GM18519 (cell line): ENCODE measurements around the gene IQGAP2.
"Not testable (repeated sequence)": the region's sequence is repeated elsewhere in the genome, so short reads cannot be mapped to it uniquely, and the experiment has no call there.

Source experiments
- ATAC-seq: cut with Tn5 transposase; IDR thresholded peaks from one replicate; pipeline ENCODE4 v1.9.1; 2021; ENCODE audit warnings: mild to moderate bottlenecking, moderate library complexity; ENCODE audit not compliant: unreplicated experiment, low FRiP score

The IQGAP2 gene

DNA sequence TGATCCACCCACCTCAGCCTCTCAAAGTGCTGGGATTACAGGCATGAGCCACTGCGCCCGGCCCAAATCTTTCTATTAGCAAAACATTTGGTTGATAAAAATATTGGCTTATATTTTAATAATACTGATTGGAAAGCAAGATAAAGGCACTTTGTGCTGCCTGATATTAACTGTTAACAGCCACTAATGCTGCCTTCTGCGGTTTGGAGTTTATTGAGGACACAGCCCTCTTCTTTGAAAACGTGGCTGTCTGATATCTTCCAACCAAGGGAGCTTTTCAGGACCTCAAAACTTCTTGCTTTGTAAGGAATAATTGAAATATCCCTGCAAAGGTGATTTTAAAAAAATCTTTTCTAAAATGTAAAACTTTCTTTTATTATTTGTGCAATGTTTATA, 94.0 kb downstream of the IQGAP2 start:
- no peak for ATAC-seq

DNA sequence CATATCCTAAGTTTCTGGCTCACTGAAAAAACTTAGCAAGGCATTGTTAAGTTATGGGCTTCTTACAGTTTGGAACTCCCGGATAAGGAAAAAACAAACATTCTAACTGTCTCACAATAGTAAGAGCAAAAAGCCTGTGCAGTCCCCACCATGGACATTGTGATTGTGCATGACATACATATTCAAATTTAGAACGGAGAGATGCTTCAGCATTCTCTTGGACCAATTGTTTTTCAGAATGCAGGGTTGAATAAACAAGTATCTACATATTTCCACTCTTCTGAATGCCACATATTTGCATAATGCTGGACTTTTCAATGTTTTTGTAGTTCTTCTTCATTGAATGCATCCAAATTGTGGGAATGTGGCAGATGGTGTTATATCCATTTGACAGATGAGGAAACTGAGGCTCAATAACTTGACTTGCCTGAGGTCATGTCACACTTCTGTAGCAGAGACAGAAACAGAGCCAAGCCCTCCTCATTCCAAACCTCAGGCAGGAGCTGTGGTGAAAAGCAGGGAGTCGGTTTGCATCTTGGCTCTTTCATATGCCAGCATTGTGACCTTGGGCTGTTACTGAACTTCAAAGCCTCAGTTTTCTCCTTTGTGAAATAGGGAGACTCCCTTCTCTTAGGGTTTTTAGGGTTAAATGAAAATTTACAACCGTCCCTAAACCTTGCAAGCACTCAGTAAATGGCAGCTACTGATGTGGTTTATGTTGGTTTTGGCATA, 95.1 kb downstream of the IQGAP2 start:
- no peak for ATAC-seq

DNA sequence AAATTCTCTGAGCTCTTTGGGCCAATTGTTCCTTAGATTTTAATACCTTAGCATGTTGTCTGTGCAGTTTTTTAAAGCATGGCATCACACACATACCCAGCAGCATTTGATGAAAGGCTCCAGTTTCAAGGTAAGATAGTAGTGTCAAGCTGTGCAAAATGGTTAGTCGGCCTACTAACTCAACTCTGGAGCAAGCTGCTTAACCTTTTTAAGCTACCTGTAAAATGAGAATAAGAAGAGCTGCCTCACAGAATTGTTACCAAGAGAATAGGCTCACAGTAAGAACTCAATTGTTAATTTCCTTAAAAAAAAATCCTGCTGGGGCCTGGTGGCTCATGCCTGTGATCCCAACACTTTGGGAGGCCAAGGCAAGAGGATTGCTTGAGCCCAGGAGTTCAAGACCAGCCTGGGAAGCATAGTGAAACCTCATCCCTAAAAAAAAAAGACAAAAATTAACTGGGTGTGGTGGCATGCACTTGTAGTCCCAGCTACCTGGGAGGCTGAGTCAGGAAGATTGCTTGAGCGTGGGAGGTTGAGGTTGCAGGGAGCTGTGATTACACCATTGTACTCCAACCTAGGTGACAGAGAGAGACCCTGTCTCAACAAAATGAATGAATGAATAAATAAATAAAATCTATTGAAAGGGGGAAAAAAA, 96.5 kb downstream of the IQGAP2 start:
- ATAC-seq, result no peak

DNA sequence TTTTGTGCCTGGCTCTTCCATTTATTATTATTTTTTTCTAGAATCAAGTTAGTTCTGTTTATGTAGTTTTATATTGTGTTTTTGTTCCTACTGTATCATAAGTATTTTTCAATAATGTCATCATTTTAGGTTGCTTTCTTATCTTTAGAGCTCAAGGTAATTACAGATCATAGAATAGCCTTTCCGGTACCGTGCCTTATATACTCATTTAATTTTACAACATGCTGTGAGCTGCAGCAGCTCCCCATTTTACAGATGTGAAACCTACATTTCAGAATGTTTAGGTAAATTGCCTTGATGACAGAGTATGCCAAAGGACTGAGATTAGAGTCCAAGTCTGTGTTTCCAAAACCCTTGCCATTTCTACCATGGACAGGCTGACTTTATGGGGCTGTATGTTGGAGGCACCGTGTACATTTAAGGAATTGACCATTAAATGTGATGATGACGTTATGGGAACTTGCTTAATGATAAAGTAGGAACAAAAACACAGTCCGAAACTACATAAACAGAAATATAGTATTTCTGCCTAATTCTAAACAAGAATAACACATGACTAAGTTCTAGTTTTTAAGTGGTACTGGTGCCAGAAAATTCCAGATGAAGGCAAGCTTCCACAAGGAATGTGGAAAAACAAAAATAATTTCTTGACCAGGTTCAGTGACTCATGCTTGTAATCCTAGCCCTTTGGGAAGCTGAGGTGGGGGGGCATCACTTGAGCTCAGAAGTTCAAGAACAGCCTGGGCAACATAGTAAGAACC, 97.7 kb downstream of the IQGAP2 start:
- no peak for ATAC-seq

DNA sequence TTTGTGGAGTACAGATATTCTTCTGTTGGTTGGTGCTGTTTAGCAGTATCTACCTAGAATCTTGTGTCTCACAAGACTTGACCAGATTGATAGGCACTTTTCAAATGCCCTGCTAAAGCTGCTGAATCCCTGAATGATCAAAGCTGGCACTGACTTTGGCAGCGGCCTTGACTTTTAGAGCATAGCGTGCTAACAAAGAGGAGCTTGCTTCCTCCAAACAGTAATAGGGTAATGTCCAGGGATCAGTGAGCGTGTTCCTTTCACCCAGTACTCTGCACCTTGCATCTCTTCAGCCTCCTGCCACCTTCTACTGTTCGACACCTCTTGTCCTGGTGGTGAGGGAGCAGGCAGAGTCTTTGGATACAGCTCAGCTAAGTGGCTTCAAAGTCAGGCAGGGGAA, 100.8 kb downstream of the IQGAP2 start:
- no peak for ATAC-seq

DNA sequence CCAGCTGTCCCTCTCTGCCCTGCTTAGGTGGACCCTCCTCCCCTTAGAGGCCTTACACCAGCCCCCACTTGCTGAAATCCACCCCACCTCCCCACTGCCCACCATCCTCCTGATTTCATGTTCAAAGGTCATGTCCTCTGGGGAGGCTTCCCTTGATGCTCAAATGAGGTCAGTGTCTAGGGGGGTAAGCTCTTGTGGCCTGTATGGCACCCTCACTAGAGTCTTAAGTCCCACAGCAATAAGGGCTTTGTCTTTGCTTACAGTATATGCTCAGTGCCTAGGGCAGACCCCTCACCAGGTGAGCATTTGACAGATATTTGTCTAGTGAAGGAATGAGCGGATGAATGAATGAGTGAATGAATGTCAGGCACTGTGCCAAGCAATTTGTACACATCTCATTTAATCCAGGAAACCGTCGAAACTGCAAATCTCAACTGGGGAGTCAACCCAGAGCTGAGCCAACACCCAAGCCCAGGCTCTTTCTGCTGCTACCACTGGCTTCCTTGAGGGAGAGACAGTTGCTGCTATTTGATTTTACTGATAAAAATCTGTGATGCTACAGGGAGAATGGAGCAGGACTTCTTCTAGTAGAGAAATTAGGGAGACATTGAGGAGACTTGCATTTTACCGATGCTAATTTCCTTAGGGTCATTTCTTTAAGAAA, 101.9 kb downstream of the IQGAP2 start:
- ATAC-seq, result no peak

DNA sequence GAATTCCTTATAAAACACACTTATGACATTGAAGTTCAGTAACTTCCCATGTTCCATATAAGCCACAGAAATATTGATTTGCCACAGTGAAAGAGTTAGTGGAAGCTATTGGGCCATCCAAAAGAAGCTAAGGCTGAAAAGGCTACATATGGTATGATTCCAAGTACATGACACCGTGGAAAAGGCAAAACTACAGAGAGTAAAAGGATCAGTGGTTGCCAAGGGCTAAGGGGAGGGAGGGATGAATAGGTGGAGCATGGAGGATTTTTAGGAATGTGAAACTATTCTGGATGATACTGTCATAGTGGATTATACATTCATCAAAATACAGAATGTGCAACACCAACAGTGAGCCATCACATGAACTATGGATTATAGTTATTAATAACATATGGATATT, 110.4 kb downstream of the IQGAP2 start:
- ATAC-seq, result no peak

DNA sequence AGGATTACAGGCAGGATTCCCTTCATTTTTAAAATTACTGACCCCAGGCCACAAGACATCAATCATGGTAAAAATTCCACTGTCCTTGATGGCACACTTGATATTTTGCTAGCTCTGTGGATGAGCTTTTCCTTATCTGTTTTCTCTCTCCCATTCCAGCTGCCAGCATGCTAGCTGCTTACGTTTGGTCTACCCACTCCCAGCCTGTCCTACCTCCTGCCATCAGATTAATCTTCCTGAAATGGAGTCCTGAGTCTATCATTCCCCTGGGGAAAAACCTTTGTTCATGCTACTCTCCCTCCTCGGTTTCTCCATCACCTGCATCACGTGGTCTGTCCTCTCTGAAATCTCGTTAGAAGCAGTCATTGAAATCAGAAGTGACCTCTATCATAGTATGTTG, 111.2 kb downstream of the IQGAP2 start:
- ATAC-seq, result no peak

DNA sequence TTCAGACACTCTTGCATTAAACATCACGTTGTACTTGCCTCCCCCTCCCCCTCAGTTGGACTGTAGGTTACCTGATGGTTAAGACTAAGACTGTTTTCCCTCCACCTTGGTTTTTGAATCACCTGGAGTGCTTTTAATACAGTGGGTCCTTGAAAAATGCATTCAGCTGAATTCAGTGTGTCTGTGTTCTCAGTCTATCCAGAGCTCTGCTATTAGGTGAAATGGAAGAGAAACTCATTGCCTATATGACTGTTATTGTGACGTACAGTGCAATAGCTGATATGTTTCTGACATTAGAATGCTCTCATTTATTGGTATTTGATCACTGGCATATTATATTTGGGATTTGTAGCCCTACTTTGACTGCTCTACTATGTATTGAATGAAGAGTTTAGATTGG, 111.6 kb downstream of the IQGAP2 start:
- ATAC-seq, result no peak

DNA sequence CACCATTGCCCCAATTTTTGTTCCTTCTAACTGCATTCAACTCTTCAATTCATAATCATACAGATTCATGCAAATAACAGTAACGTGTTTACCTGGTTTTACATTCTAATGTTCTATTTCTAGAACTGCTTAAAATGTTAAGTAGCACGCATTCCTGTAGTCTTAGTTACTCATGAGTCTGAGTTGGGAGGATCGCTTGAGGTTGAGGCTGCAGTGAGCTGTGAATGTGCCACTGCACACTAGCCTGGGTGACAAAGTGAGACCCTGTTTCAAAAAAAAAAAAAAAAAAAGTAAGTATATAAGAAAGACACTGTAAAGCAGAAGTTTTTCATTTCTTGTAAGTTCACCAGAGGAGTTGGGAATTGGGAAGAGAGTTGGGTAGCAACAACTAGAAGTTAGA, 114.2 kb downstream of the IQGAP2 start:
- no peak for ATAC-seq

DNA sequence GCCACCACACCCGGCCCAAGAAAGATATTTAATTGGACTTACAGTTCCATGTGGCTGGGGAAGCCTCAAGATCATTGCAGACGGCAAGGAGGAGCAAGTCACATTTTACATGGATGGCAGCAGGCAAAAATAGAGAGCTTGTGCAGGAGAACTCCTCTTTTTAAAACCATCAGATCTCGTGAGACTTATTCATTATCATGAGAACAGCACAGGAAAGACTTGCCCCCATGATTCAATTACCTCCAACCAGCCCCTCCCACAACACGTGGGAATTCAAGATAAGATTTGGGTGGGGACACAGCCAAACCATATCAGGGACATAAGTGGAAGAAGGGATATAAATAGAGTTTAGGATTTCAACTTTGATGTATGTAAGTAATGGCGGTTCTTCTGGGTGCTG, 115.2 kb downstream of the IQGAP2 start:
- not testable (repeated sequence) for ATAC-seq

DNA sequence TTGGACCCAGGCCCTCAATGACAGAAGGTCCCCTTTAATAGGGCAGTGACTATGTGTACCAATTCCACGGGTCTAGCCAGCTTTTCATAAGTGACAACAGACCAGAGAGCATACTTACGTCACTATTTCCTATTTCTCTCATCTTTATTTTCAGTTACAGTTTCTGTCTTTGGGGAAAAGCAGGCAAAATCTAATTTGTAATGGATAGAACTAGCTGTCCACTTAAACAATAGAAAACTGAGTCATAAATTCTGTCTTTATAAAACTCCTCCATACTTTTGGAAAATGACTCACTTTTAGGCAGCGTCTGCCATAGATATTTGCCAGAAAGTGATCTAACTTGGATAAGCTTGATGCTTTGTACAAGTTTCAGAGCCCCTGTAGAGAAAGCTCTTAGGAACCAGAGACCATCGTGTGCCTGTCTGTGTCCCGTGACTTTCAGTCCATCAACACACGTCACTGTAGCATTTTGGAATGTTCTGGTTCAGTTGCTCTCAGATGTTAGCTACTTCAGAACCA, 118.2 kb downstream of the IQGAP2 start:
- ATAC-seq, result no peak

DNA sequence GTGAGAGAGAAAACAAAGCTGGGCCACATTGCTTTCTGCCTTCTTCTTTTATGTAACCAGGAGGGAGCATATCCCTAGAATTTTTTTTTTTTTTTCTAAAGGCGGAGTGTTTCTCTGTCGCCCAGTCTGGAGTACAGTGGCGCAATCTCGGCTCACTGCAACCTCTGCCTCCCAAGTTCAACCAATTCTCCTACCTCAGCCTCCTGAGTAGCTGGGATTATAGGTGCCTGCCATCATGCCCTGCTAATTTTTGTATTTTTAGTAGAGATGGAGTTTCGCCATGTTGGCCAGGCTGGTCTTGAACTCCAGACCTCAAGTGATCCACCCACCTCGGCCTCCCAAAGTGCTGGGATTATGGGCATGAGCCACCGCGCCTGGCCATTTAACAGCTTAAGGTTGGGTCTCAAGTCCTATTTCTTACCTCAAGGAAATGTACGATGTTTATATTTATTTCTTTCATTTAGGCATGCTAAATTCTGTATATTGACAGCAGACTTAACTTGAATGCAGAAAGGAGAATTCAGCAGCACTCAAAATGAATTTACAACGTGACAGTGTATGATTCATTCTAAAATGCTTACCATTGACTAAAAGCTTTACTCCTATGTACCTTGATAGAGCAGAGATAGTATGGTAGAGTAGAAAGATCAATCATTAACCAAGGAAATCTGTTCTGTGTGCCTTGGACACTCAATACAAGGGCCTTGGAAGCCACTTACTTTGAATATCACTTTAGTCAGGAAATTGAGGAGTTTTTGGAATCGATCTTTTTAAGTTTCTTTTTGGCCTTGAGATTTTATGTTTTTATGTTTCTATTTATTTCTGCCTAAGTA, 119.2 kb downstream of the IQGAP2 start:
- no peak for ATAC-seq

DNA sequence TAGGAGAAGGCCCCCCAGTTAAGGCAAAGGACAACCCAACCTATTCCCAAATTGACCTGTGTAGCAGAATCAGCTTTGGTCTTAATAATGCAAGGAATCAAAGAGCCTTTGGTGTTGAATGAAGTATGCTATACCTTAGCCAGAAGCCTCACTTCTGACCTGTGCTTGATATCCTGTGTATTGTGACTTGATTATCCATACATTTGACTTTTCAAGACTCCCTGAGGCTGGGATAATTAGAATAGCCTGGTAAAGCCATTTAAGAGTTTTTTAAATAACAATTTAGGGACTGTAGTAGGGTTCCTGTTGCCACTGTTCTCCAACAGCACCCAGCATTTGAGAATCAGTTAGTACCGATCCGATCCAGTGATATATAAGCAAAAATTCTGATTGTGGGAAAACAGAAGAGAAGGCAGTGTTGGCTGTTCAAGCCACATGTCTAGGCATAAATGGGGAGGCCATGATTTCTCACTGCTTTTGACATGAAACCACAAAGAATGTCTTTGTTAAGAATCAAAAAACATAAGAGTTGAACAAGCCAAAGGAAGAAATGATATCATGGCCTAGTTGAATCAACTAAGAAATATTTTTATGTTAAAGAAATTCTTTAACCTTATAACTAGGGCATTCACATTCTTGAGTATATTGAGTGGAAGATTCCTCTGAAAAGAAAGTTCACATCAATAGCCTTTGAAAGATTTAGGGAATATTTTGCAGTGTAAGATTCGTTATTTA, 121.2 kb downstream of the IQGAP2 start:
- no peak for ATAC-seq

DNA sequence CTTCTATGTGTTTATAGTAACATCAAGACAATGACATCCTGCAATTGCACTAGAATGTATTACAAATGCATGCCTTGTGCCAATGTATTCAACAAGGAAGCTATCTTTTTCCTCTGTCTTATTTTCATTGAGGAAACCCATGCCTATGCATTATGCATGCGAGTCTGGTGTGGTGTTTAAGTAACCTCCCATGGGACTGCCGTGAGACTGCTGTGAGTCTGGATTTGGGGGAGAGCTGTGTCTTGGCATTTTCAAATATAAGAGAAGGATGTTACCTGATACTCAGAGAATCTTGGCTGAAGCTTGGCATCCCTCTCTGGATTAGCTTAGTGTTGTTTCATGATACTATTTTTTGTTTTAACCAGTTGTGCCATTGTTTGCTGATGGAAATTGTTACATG, 121.8 kb downstream of the IQGAP2 start:
- ATAC-seq, result no peak

DNA sequence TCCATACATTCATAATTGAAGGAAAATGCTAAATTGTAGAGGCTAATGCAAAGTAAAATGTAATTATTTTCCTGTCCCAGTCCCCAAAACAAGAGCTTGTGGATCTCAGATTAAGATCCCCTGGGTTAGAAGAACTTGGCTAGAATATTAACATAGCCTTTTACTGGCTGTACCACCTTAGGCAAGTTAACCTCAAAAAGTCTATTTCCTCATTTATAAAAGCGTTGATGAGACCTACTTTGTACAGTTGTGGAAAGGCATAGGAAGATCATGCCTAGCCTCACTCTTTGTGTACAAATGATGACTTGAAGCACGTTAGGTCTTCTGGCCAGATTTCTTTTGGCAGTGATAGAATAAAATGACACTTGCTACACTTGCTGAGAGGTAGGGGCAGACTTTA, 122.9 kb downstream of the IQGAP2 start:
- no peak for ATAC-seq

DNA sequence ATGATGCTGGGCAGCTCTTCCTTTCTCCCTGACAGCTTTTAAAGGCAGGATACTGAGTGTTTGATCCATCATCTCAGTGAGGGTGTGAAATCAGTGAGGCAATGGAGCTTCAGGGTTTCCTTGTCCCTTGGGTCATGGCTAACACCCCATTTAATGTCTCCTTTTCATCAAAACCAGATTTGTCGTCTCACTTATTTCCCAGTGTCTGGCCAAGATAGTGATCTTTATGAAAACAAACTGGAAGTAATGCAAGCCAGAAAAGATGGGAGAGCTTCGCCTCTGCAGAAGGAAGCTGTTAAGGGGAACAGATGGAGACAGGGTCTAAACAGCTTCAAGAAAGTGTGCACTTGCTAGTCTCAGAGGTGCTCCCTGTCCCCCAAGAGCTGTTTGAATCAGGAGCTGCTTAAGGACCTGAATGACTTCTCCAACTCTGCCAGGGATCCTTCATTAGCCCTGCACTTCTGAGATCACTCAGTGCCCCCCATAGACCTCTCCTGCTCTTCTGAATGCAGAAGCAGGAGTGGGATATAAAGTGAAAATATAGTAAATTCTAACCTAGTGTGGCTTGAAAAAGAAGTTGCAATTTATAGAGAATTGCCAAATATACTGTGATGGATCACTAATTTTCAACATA, 124.0 kb downstream of the IQGAP2 start:
- ATAC-seq, result no peak

DNA sequence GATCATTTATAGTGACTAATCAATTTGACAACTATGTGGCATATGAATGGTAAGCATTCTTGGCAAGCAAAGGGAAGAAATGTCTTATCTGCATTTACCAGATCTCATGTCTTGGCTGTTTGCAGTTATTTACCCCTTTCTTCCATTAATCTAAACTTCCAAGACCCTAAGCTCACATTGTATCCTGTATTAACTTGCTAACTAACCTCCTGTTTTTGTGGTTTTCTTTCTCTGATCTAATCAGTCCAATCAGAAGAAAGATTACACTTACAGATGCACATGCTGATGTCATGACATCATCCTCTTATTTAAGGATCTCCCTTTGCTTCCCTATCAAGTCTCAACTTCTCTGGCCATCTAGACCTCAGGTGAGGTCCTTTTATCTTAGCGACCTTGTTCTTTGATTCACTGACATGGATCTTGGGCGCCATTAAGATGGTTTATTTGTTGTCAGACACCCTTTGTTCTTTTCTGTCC, 124.6 kb downstream of the IQGAP2 start:
- ATAC-seq, result no peak
